Neural progenitor cell (in vitro differentiated cells): ENCODE data around the gene GRID1. TPM values are rescaled to one million over a fixed set of nuclear protein-coding genes. Genes with fewer than 3 reads are reported as not detected.
A peak's percentile ranks its signal among the peaks of the same experiment; 100 is the strongest.

ENCODE experiments used
- DNase-seq: peaks from one replicate; pipeline ENCODE4 v3.0.0-alpha.2; 2016; ENCODE audit warnings: low spot score
- H2AFZ ChIP-seq: fragments of 200-600 bp; sonication (generic); replicated peaks from 2 replicates; pipeline ENCODE4 v1.6.1; 2016; ENCODE audit warnings: antibody characterized with exemption
- H3F3A ChIP-seq: fragments of 200-600 bp; sonication (generic); 2 replicates; pipeline ENCODE4 v1.6.1; 2016; ENCODE audit warnings: antibody characterized with exemption, low read depth
- H3K27ac ChIP-seq: fragments of 200-600 bp; sonication (generic); 2 replicates; pipeline ENCODE4 v1.5.1; 2016; ENCODE audit warnings: mild to moderate bottlenecking
- H3K27me3 ChIP-seq: fragments of 200-600 bp; sonication (generic); 2 replicates; pipeline ENCODE4 v1.6.1; 2016; ENCODE audit warnings: mild to moderate bottlenecking, moderate library complexity
- H3K36me3 ChIP-seq: fragments of 200-600 bp; sonication (generic); 2 replicates; pipeline ENCODE4 v1.5.1; 2016
- H3K4me1 ChIP-seq: fragments of 200-600 bp; sonication (generic); 2 replicates; pipeline ENCODE4 v1.6.1; 2016; ENCODE audit warnings: mixed run types
- H3K4me2 ChIP-seq: fragments of 200-600 bp; sonication (generic); 2 replicates; pipeline ENCODE4 v1.6.1; 2016
- H3K4me3 ChIP-seq: fragments of 200-600 bp; sonication (generic); 2 replicates; pipeline ENCODE4 v1.5.1; 2016
- H3K79me2 ChIP-seq: fragments of 200-600 bp; sonication (generic); 2 replicates; pipeline ENCODE4 v1.6.1; 2016; ENCODE audit warnings: low read depth
- H3K9ac ChIP-seq: fragments of 200-600 bp; sonication (generic); 2 replicates; pipeline ENCODE4 v1.6.1; 2016
- H3K9me3 ChIP-seq: fragments of 200-600 bp; sonication (generic); 2 replicates; pipeline ENCODE4 v1.5.1; 2016; ENCODE audit warnings: low read depth
- H4K20me1 ChIP-seq: fragments of 200-600 bp; sonication (generic); 2 replicates; pipeline ENCODE4 v1.6.1; 2016; ENCODE audit warnings: low read depth
- H3K27ac Mint-ChIP-seq: 3 replicates; pipeline ENCODE4 v1.8.0; 2021; ENCODE audit warnings: mixed read lengths
- H3K27me3 Mint-ChIP-seq: 2 replicates; pipeline ENCODE4 v1.8.0; 2022; ENCODE audit warnings: low read depth, mild to moderate bottlenecking, inconsistent platforms, moderate library complexity, mixed read lengths; ENCODE audit not compliant: insufficient read depth
- H3K36me3 Mint-ChIP-seq: 3 replicates; pipeline ENCODE4 v1.8.0; 2021; ENCODE audit warnings: mixed read lengths
- H3K4me1 Mint-ChIP-seq: 3 replicates; pipeline ENCODE4 v1.8.0; 2021; ENCODE audit warnings: mixed read lengths
- H3K4me3 Mint-ChIP-seq: 3 replicates; pipeline ENCODE4 v1.8.0; 2021; ENCODE audit warnings: mild to moderate bottlenecking, moderate library complexity, mixed read lengths
- H3K9me3 Mint-ChIP-seq: 3 replicates; pipeline ENCODE4 v1.8.0; 2020; ENCODE audit warnings: mixed read lengths
- CTCF ChIP-seq: fragments of 200-600 bp; sonication (generic); IDR thresholded peaks from 2 replicates; pipeline ENCODE4 v1.5.1; 2017; ENCODE audit warnings: antibody characterized with exemption, mild to moderate bottlenecking
- EZH2 ChIP-seq: fragments of 200-600 bp; sonication (generic); IDR thresholded peaks from 2 replicates; pipeline ENCODE4 v1.6.1; 2017; ENCODE audit warnings: antibody characterized with exemption, mild to moderate bottlenecking, moderate library complexity
- EZH2phosphoT487 ChIP-seq: fragments of 200-600 bp; sonication (generic); IDR thresholded peaks from 2 replicates; pipeline ENCODE4 v1.6.1; 2017; ENCODE audit warnings: antibody characterized with exemption
- total RNA-seq: library from RNA; depleted of rRNA; stranded (reverse); fragments of >200 nt; gene quantifications from 2 replicates; pipeline ENCODE4 v1.2.3, GENCODE V29; 2015; ENCODE audit warnings: low replicate concordance

The GRID1 gene
- total RNA-seq, 1 donor from 2014 or later = not detected

GRCh38 chr10:86269332-86269731 lies 97.3 kb downstream of the GRID1 start:
- H3K9me3 Mint-ChIP-seq = peaks cover 8% of the 10 kb centered on the region
- Histone ChIP-seq H3F3A (no peaks in the 10 kb centered on the region), H4K20me1 (no peaks in the 10 kb centered on the region), H2AFZ (no peak overlapping the region), H3K79me2 (no peaks in the 10 kb centered on the region), H3K9ac (no peak overlapping the region), H3K4me2 (no peak overlapping the region), H3K9me3 (no peaks in the 10 kb centered on the region), H3K4me1 (peaks cover 5% of the 10 kb centered on the region), H3K4me3 (no peak overlapping the region), H3K36me3 (no peaks in the 10 kb centered on the region), H3K27me3 (no peaks in the 10 kb centered on the region), H3K27ac (no peak overlapping the region)
- no peak for DNase-seq
- no peak overlapping the region for H3K27ac Mint-ChIP-seq
- peaks cover 8% of the 10 kb centered on the region for H3K27me3 Mint-ChIP-seq
- peaks cover 24% of the 10 kb centered on the region for H3K4me1 Mint-ChIP-seq
- no peak overlapping the region for H3K4me3 Mint-ChIP-seq
- no peak for TF ChIP-seq CTCF
- TF ChIP-seq EZH2 = no peak
- TF ChIP-seq EZH2phosphoT487 = no peak
- H3K36me3 Mint-ChIP-seq = no peaks in the 10 kb centered on the region

- DNase-seq = peak; percentile 37
- TF ChIP-seq EZH2 (no peak), EZH2phosphoT487 (no peak), CTCF (no peak)
- Histone ChIP-seq H4K20me1 (no peaks in the 10 kb centered on the region), H3K9ac (no peak overlapping the region), H2AFZ (no peak overlapping the region), H3K36me3 (no peaks in the 10 kb centered on the region), H3K27me3 (no peaks in the 10 kb centered on the region), H3K27ac (no peak overlapping the region), H3K4me2 (no peak overlapping the region), H3K4me3 (no peak overlapping the region), H3K4me1 (peaks cover 10% of the 10 kb centered on the region), H3K9me3 (no peaks in the 10 kb centered on the region), H3F3A (no peaks in the 10 kb centered on the region), H3K79me2 (no peaks in the 10 kb centered on the region)
- Mint-ChIP-seq H3K9me3 (peaks cover 8% of the 10 kb centered on the region), H3K36me3 (no peaks in the 10 kb centered on the region), H3K4me1 (peaks cover 27% of the 10 kb centered on the region), H3K4me3 (no peak overlapping the region), H3K27ac (no peak overlapping the region), H3K27me3 (peaks cover 13% of the 10 kb centered on the region)
These were observed 99.1 kb downstream of the GRID1 start for GRCh38 chr10:86267286-86268195.

GRCh38 chr10:86266446-86267242 lies 100.0 kb downstream of the GRID1 start:
- Histone ChIP-seq H2AFZ (no peak overlapping the region), H3K79me2 (no peaks in the 10 kb centered on the region), H3K36me3 (no peaks in the 10 kb centered on the region), H3K9me3 (no peaks in the 10 kb centered on the region), H3K9ac (no peak overlapping the region), H3F3A (no peaks in the 10 kb centered on the region), H3K4me3 (no peak overlapping the region), H3K4me1 (peaks cover 12% of the 10 kb centered on the region), H4K20me1 (no peaks in the 10 kb centered on the region), H3K4me2 (no peak overlapping the region), H3K27me3 (no peaks in the 10 kb centered on the region), H3K27ac (no peak overlapping the region)
- Mint-ChIP-seq H3K36me3 (no peaks in the 10 kb centered on the region), H3K4me1 (peaks cover 27% of the 10 kb centered on the region), H3K4me3 (no peak overlapping the region), H3K27me3 (peaks cover 14% of the 10 kb centered on the region), H3K27ac (no peak overlapping the region), H3K9me3 (peaks cover 2% of the 10 kb centered on the region)
- DNase-seq = no peak
- no peak for TF ChIP-seq EZH2phosphoT487
- no peak for TF ChIP-seq EZH2
- no peak for TF ChIP-seq CTCF
